Amniotic stem cell (primary cell): ENCODE measurements around the gene TCF3.

Source experiments
- DNase-seq: peaks from one replicate; lab custom pipeline; 2025; lab: John Stamatoyannopoulos, UW

Gene TCF3

GRCh38 chr19:1580957-1581356 is 71.5 kb downstream of the TCF3 start:
- DNase-seq, result no peak

GRCh38 chr19:1580382-1580781 is 72.0 kb downstream of the TCF3 start:
- no peak for DNase-seq

GRCh38 chr19:1579222-1579621 is 73.2 kb downstream of the TCF3 start:
- no peak for DNase-seq

- DNase-seq, result no peak
These were observed 74.3 kb downstream of the TCF3 start for GRCh38 chr19:1577929-1578618.

- no peak for DNase-seq
These were observed 75.1 kb downstream of the TCF3 start for GRCh38 chr19:1577090-1577928.

- DNase-seq, result no peak
These were observed 75.9 kb downstream of the TCF3 start for GRCh38 chr19:1576242-1577089.

- no peak for DNase-seq
These were observed 76.8 kb downstream of the TCF3 start for GRCh38 chr19:1575323-1576241.

- no peak for DNase-seq
These were observed 77.9 kb downstream of the TCF3 start for GRCh38 chr19:1574354-1575136.

GRCh38 chr19:1572795-1573194 is 79.6 kb downstream of the TCF3 start:
- no peak for DNase-seq

- no peak for DNase-seq
These were observed 81.1 kb downstream of the TCF3 start for GRCh38 chr19:1571358-1571757.

GRCh38 chr19:1570836-1571235 is 81.6 kb downstream of the TCF3 start:
- no peak for DNase-seq

GRCh38 chr19:1569997-1570396 is 82.4 kb downstream of the TCF3 start:
- DNase-seq, result no peak

GRCh38 chr19:1568320-1569019 is 83.9 kb downstream of the TCF3 start, which contains the start of gene MEX3D:
MEX3D (minus strand) TSS chr19:1568325; CDS start chr19:1568058, 267 bp downstream.
- peak; percentile 30 for DNase-seq

GRCh38 chr19:1567848-1568227 is 84.6 kb downstream of the TCF3 start:
- DNase-seq, result no peak

- no peak for DNase-seq
These were observed 85.1 kb downstream of the TCF3 start for GRCh38 chr19:1567116-1567847.

- DNase-seq, result peak; percentile 56
These were observed 85.9 kb downstream of the TCF3 start for GRCh38 chr19:1566392-1567115.

- DNase-seq, result no peak
These were observed 89.2 kb downstream of the TCF3 start for GRCh38 chr19:1563251-1563650.

- no peak for DNase-seq
These were observed 91.1 kb downstream of the TCF3 start for GRCh38 chr19:1561236-1561842.
